Measurements from ENCODE around the gene MOB4.

MOB4 gene

DNA sequence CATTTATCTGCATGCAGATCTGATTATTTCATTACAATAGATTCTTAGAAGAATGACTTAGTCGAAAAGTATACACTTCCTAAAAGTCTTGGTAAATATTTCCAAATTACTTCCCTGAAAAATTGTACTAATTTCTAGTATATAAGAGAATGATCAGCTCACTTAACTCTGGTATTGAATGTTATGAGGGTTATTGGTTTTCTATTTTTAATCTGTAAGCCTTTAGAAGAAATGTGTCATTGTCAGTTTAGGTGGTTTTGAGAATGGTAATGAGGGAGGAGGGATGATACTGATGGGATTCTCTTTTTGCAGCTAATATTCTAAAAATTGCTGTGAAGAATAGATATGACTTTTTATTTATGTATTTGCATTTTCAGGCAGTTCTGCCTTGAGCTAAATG lies 23.9 kb downstream of the MOB4 start:
- Histone ChIP-seq H3K27me3 (ENCODE audit: insufficient read depth, low read length, poor library complexity, severe bottlenecking) (no peaks in the 10 kb centered on the region), H3K9me3 (ENCODE audit: insufficient read depth, low read depth, low read length) (no peaks in the 10 kb centered on the region), H3K4me1 (ENCODE audit: insufficient read depth, low read length, poor library complexity, severe bottlenecking) (peaks cover 4% of the 10 kb centered on the region), H3K4me3 (ENCODE audit: low read length, poor library complexity, severe bottlenecking) (no peak overlapping the region), H3K79me2 (ENCODE audit: insufficient read depth, low read length) (peaks cover 64% of the 10 kb centered on the region), H3K36me3 (ENCODE audit: insufficient read depth, low read length) (peaks cover 91% of the 10 kb centered on the region), H3K4me2 (ENCODE audit: low read depth, low read length, poor library complexity, severe bottlenecking) (no peak overlapping the region), H4K20me1 (ENCODE audit: insufficient read depth, low read length, poor library complexity, severe bottlenecking) (peaks cover 23% of the 10 kb centered on the region), H3K9ac (ENCODE audit: low read depth, low read length, poor library complexity, severe bottlenecking) (no peak overlapping the region), H3K9me2 (replicated peaks; ENCODE audit: low read depth, low read length) (no peaks in the 10 kb centered on the region), H2AFZ (ENCODE audit: low read length) (no peak overlapping the region), H3F3A (ENCODE audit: low read depth) (no peaks in the 10 kb centered on the region)
- TF ChIP-seq, protein P1, sequence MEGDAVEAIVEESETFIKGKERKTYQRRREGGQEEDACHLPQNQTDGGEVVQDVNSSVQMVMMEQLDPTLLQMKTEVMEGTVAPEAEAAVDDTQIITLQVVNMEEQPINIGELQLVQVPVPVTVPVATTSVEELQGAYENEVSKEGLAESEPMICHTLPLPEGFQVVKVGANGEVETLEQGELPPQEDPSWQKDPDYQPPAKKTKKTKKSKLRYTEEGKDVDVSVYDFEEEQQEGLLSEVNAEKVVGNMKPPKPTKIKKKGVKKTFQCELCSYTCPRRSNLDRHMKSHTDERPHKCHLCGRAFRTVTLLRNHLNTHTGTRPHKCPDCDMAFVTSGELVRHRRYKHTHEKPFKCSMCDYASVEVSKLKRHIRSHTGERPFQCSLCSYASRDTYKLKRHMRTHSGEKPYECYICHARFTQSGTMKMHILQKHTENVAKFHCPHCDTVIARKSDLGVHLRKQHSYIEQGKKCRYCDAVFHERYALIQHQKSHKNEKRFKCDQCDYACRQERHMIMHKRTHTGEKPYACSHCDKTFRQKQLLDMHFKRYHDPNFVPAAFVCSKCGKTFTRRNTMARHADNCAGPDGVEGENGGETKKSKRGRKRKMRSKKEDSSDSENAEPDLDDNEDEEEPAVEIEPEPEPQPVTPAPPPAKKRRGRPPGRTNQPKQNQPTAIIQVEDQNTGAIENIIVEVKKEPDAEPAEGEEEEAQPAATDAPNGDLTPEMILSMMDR (conservative IDR thresholded peaks at IDR 0.05; ENCODE audit: low read length) = no peak
- no peak for TF ChIP-seq EZH2phosphoT487 (IDR thresholded peaks at IDR 0.05; ENCODE audit: borderline replicate concordance)

DNA sequence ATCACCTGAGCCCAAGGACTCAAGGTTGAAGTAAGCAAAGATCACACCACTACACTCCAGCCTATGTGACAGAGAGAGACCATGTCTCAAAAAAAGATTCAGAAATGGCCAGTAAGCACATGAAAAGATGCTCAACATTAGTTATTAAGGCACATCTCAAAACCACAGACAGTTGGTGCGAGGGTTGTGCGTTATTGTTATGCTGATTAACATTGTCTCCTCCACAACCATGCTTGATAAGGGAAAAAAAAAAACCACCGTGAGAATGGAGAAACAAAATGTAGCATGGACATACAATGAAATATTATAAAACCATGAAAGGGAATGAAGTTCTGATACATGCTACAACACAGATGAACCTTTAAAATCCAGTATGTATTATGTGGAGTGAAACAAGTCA lies 27.3 kb downstream of the MOB4 start:
- Histone ChIP-seq H3K9me3 (ENCODE audit: insufficient read depth, low read depth, low read length) (no peaks in the 10 kb centered on the region), H3K9ac (ENCODE audit: low read depth, low read length, poor library complexity, severe bottlenecking) (no peak overlapping the region), H3K79me2 (ENCODE audit: insufficient read depth, low read length) (peaks cover 58% of the 10 kb centered on the region), H3K36me3 (ENCODE audit: insufficient read depth, low read length) (peaks cover 72% of the 10 kb centered on the region), H3K4me3 (ENCODE audit: low read length, poor library complexity, severe bottlenecking) (no peak overlapping the region), H4K20me1 (ENCODE audit: insufficient read depth, low read length, poor library complexity, severe bottlenecking) (peaks cover 30% of the 10 kb centered on the region), H3K9me2 (replicated peaks; ENCODE audit: low read depth, low read length) (no peaks in the 10 kb centered on the region), H3K27me3 (ENCODE audit: insufficient read depth, low read length, poor library complexity, severe bottlenecking) (no peaks in the 10 kb centered on the region), H2AFZ (ENCODE audit: low read length) (no peak overlapping the region), H3F3A (ENCODE audit: low read depth) (no peaks in the 10 kb centered on the region), H3K4me1 (ENCODE audit: insufficient read depth, low read length, poor library complexity, severe bottlenecking) (no peaks in the 10 kb centered on the region), H3K4me2 (ENCODE audit: low read depth, low read length, poor library complexity, severe bottlenecking) (no peak overlapping the region)
- TF ChIP-seq, protein P1 (conservative IDR thresholded peaks at IDR 0.05; ENCODE audit: low read length) = no peak
- no peak for TF ChIP-seq EZH2phosphoT487 (IDR thresholded peaks at IDR 0.05; ENCODE audit: borderline replicate concordance)

GRCh38 chr2:197547163-197547900 lies 31.5 kb downstream of the MOB4 start:
- no peaks in the 10 kb centered on the region for H3K9me3 ChIP-seq (ENCODE audit: insufficient read depth, low read depth, low read length)
- H3K36me3 ChIP-seq (ENCODE audit: insufficient read depth, low read length) = peaks cover 73% of the 10 kb centered on the region
- H3K4me3 ChIP-seq (ENCODE audit: low read length, poor library complexity, severe bottlenecking) = no peak overlapping the region
- no peaks in the 10 kb centered on the region for H3K9me2 ChIP-seq (replicated peaks; ENCODE audit: low read depth, low read length)
- H3K9ac ChIP-seq (ENCODE audit: low read depth, low read length, poor library complexity, severe bottlenecking) = no peak overlapping the region
- H3F3A ChIP-seq (ENCODE audit: low read depth) = no peaks in the 10 kb centered on the region
- no peaks in the 10 kb centered on the region for H3K4me1 ChIP-seq (ENCODE audit: insufficient read depth, low read length, poor library complexity, severe bottlenecking)
- H3K79me2 ChIP-seq (ENCODE audit: insufficient read depth, low read length) = peaks cover 29% of the 10 kb centered on the region
- TF ChIP-seq, protein P1 (conservative IDR thresholded peaks at IDR 0.05; ENCODE audit: low read length) = no peak
- TF ChIP-seq EZH2phosphoT487 (IDR thresholded peaks at IDR 0.05; ENCODE audit: borderline replicate concordance) = no peak
- H4K20me1 ChIP-seq (ENCODE audit: insufficient read depth, low read length, poor library complexity, severe bottlenecking) = peaks cover 9% of the 10 kb centered on the region
- no peak overlapping the region for H3K4me2 ChIP-seq (ENCODE audit: low read depth, low read length, poor library complexity, severe bottlenecking)
- no peak overlapping the region for H2AFZ ChIP-seq (ENCODE audit: low read length)
- no peaks in the 10 kb centered on the region for H3K27me3 ChIP-seq (ENCODE audit: insufficient read depth, low read length, poor library complexity, severe bottlenecking)

Measured in Loucy (cell line).